Measurements from ENCODE around the gene TIAM1.

DNA sequence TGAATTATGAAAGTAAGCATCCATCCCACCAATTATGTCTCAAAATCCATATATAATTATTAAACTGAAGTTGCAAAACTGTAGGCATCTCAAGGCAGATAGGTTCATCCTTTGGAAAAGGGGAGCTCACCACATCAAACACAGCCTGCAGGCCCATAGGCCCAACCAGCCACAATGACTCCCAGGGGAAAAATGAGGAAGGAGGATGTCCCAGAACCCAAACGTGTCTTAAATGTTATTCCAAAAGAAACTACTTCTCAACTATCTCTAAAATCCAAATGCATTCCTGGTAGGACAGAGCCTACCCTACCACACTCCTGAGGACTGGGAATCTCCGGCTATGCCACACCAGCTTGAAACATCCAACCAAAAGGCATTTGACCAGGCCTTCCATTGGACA lies 12.8 kb downstream of the TIAM1 start:
- TF ChIP-seq POLR2A (IDR thresholded peaks at IDR 0.05): no peak
- TF ChIP-seq, protein P1, sequence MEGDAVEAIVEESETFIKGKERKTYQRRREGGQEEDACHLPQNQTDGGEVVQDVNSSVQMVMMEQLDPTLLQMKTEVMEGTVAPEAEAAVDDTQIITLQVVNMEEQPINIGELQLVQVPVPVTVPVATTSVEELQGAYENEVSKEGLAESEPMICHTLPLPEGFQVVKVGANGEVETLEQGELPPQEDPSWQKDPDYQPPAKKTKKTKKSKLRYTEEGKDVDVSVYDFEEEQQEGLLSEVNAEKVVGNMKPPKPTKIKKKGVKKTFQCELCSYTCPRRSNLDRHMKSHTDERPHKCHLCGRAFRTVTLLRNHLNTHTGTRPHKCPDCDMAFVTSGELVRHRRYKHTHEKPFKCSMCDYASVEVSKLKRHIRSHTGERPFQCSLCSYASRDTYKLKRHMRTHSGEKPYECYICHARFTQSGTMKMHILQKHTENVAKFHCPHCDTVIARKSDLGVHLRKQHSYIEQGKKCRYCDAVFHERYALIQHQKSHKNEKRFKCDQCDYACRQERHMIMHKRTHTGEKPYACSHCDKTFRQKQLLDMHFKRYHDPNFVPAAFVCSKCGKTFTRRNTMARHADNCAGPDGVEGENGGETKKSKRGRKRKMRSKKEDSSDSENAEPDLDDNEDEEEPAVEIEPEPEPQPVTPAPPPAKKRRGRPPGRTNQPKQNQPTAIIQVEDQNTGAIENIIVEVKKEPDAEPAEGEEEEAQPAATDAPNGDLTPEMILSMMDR (IDR thresholded peaks at IDR 0.05): no peak

Data from adrenal gland (tissue), 5 donors.